ENCODE measurements around the gene LRRC8C.

Gene LRRC8C

DNA sequence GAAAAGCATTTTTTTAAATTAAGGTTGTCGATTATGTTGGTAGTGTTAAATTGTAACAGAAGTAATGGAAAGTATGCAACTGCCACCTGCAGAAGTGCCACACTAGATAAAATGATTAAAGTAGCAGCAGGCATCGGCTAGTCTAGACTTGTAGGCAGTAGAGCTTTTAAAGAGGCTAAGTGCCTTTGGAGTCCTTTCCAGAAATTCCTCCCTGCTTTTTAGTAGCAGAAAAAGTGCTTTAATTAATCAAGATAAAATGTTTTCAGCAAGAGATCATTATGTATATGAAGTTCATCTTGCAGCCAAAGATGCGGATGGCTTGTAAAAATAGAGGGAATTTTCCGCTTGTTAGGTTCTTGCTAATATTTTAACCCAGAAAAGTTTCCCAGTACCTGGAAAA, 100.8 kb downstream of the LRRC8C start:
- DNase-seq (ENCODE audit: low spot score): no peak

DNA sequence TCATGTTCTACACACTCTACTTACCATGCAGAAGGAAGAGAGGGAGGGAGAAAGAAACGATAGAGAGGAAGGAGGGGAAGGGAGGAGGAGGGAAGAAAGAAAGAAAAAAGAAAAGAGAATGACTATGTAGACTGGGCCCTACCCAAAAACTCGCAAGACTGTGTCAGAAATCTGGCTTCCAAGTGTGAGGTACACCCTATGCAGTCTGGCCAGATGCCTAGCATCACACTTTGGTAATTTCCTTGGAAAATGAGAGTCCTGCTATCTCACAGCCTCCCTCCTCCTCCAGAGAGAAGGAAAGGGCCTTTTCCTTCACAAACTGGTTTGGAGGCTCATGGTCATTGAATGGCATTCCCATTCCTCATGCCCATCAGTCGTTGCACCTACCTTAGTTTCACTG, 101.5 kb downstream of the LRRC8C start:
- no peak for DNase-seq (ENCODE audit: low spot score)

- no peak for DNase-seq (ENCODE audit: low spot score)
Observed at GRCh38 chr1:89735479-89735878, 102.6 kb downstream of the LRRC8C start.

- no peak for DNase-seq (ENCODE audit: low spot score)
Observed at GRCh38 chr1:89736937-89737733, 104.2 kb downstream of the LRRC8C start.

DNA sequence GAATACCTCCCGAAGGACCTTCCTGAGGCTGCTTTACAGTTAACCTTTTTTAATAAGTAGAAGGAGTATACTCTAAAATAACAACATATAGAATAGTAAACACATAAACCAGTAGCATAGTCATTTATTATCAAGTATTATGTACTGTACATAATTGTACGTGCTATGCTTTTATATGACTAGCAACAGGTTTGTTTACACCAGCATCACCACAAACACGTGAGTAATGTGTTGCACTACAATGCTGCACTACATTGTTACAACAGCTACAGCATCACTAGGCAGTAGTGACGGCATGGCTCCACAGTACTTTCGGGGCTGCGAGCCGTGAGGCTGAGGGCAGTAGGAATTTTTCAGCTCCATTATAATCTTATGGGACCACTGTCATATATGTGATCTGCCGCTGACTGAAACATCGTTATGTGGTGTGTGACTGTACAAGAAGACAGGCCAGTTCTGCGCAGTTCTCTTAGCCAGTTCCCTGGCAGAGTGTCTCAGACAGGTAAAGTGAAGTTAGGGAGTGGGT, 105.1 kb downstream of the LRRC8C start:
- DNase-seq (ENCODE audit: low spot score): no peak

- no peak for DNase-seq (ENCODE audit: low spot score)
Observed at GRCh38 chr1:89739013-89739843, 106.3 kb downstream of the LRRC8C start.

GRCh38 chr1:89739844-89740216, 106.9 kb downstream of the LRRC8C start:
- DNase-seq (ENCODE audit: low spot score): no peak

- DNase-seq (ENCODE audit: low spot score): no peak
Observed at GRCh38 chr1:89743788-89744187, 110.9 kb downstream of the LRRC8C start.

- no peak for DNase-seq (ENCODE audit: low spot score)
Observed at GRCh38 chr1:89746424-89747149, 113.7 kb downstream of the LRRC8C start.

DNA sequence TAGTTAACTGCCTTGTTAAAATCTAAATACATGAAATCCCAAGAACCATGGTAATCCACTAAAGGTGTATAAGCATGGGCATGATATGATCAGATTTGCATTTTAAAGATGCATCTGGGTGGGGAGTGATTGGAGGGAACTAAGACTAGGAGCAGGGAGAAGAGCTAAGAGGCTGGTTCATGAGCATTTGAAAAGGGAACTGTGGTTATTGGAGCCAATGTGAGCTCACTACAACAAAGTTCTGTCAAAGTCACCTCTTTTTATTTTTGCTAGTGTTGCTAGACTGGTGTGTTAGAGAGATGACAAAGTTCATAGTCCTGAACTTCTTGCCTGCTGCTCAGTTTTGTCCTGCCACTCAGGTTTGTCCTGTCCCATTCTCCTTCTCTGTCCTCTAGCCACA, 120.8 kb downstream of the LRRC8C start:
- no peak for DNase-seq (ENCODE audit: low spot score)

DNA sequence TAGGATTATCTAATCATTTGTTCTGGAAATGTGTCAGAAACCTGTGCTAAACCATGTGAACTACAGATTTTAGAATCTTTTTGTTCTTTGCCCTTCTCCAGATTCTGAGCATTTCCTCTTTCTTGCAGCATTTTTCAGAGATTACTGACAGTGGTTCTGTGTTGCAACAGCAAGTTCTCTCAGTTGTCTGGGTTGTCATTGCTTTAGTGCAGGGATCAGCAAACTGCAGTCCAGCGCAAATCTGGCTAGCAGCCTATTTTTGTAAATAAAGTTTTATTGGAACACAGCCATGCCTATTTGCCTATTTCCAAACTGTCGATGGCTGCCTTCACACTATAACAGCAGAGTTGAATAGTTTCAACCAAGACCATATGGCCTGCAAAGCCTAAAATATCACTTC, 121.6 kb downstream of the LRRC8C start:
- no peak for DNase-seq (ENCODE audit: low spot score)

- DNase-seq (ENCODE audit: low spot score): no peak
Observed at GRCh38 chr1:89755591-89755990, 122.7 kb downstream of the LRRC8C start.

- no peak for DNase-seq (ENCODE audit: low spot score)
Observed at GRCh38 chr1:89757532-89757931, 124.6 kb downstream of the LRRC8C start.

GRCh38 chr1:89758156-89758555, 125.2 kb downstream of the LRRC8C start:
- DNase-seq (ENCODE audit: low spot score): no peak

GRCh38 chr1:89759036-89759435, 126.1 kb downstream of the LRRC8C start:
- DNase-seq (ENCODE audit: low spot score): no peak

- no peak for DNase-seq (ENCODE audit: low spot score)
Observed at GRCh38 chr1:89760496-89760895, 127.6 kb downstream of the LRRC8C start.

DNA sequence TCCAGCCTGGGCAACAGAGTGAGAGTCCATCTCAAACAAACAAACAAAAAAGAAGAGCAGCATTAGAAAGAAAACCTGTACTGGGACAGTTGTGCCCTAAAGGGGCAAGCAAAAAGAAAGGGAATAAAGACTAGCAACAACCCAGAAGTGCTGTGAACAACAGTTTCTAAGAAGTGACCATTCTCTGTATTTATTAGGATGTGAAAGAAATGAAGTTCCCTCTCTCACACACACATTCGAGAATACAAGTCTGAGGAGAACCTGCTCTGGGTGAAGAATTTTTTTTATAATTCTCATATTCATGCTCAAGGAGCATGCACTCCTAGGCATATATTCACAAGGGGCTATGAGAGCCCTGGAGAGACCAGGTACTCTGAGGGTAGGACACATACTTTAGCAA, 128.4 kb downstream of the LRRC8C start:
- DNase-seq (ENCODE audit: low spot score): no peak

DNA sequence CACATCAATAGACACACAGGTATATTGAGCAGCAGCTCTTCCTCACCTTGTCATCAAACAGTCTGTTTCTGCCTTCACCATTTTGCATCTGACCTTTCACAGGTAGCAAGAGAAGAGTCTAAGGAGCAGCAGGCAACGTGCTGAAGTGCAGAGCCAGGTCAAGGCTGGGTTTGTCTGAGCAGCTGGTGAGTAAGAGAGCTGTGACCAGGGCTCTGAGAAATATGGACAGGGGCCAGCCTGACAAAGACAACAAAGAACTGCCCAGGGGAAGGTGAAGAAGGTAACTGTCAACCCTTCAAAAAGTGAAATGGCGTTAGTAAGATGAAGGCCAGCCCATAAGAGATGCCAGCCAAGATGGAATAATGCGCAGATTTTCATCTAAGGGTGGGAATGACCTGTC, 129.0 kb downstream of the LRRC8C start:
- no peak for DNase-seq (ENCODE audit: low spot score)

- no peak for DNase-seq (ENCODE audit: low spot score)
Observed at GRCh38 chr1:89762386-89762778, 129.5 kb downstream of the LRRC8C start.

GRCh38 chr1:89762779-89763648, 130.1 kb downstream of the LRRC8C start:
- peak; percentile 79 for DNase-seq (ENCODE audit: low spot score)

GRCh38 chr1:89763649-89763986, 130.7 kb downstream of the LRRC8C start:
- DNase-seq (ENCODE audit: low spot score): peak; percentile 6

GRCh38 chr1:89765774-89766173, 132.9 kb downstream of the LRRC8C start:
- DNase-seq (ENCODE audit: low spot score): no peak
